NOMO-1 (cell line): ENCODE measurements around the gene CRISP2.

Experiments
- DNase-seq, 2 experiments: peaks; one replicate each; lab custom pipeline; 2025; ENCODE audit not compliant: unreplicated experiment in 2 of 2; lab: John Stamatoyannopoulos, UW

The CRISP2 gene

GRCh38 chr6:49662231-49662891 lies 51.0 kb downstream of the CRISP2 start:
- DNase-seq = no peak

- no peak for DNase-seq
Measured at GRCh38 chr6:49653942-49654341, 59.4 kb downstream of the CRISP2 start.

GRCh38 chr6:49653438-49653837 lies 59.9 kb downstream of the CRISP2 start:
- DNase-seq = no peak

GRCh38 chr6:49651239-49651638 lies 62.1 kb downstream of the CRISP2 start:
- DNase-seq = no peak

- no peak for DNase-seq
Measured at GRCh38 chr6:49649988-49650387, 63.4 kb downstream of the CRISP2 start.

- DNase-seq = no peak
Measured at GRCh38 chr6:49648036-49648435, 65.3 kb downstream of the CRISP2 start.

- no peak for DNase-seq
Measured at GRCh38 chr6:49647476-49647875, 65.9 kb downstream of the CRISP2 start.

GRCh38 chr6:49646942-49647341 lies 66.4 kb downstream of the CRISP2 start:
- DNase-seq = no peak

- DNase-seq = no peak
Measured at GRCh38 chr6:49646130-49646824, 67.1 kb downstream of the CRISP2 start.

GRCh38 chr6:49645139-49645538 lies 68.2 kb downstream of the CRISP2 start:
- DNase-seq = no peak
